ENCODE measurements around the gene GNG7. TPM values are rescaled to one million over a fixed set of nuclear protein-coding genes. Genes with fewer than 3 reads are reported as not detected.

Gene GNG7
- total and polyA plus RNA-seq, 10 of the 15 experiments (the other 5 are each of a cell fraction or from before 2014, with no cell fraction given): 1.9 to 13.6 (median 6.5) TPM

DNA sequence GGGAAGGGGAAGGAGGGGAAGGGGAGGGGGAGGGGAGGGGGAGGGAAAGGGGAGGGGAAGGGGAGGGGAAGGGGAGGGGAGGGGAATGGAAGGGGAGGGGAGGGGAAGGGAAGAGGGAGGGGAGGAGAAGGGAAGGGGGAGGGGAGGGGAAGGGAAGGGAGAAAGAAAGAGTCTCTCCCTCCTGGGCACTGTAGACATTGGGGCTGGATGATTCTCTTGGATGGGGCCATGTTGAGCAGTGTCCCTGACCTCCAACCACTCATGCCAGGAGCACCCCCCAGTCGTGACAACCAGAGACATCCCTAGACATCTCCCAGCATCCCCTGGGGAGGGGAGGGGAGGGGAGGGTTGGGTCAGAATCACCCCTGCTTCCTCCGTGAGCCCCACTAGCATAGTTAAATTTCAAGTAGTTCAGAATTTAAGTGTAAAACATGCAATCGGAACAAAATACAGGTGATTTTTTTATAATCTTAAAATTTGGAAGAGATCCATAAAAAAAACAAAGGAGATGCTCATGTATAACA lies 64.0 kb downstream of the GNG7 start:
- CTCF ChIA-PET: interaction anchor here (2.3 to 9.0 kb wide), 2 partner anchors 10 to 20 kb away, joined by 10 to 318 read pairs; no protein-coding TSS in a partner anchor
- 67% methylated on average over 3 of the region's 3 CpGs for WGBS (ENCODE audit: insufficient coverage, insufficient replicate concordance, low lambda C conversion rate, missing lambda C conversion rate)

More for the DNA sequence above, 64.0 kb downstream of the GNG7 start:
- DNase-seq (ENCODE audit: low read depth, low spot score): no peak
- Histone ChIP-seq H4K20me1 (ENCODE audit: control insufficient read depth, insufficient read depth) (no peaks in the 10 kb centered on the region), H3K4me3 (no peak overlapping the region), H3K4me1 (ENCODE audit: control insufficient read depth, insufficient read depth, low read length) (peaks cover 14% of the 10 kb centered on the region), H3K27ac (ENCODE audit: control insufficient read depth, insufficient read depth) (no peak overlapping the region), H3K9me3 (replicated peaks; ENCODE audit: control insufficient read depth, insufficient read depth, low read length) (no peaks in the 10 kb centered on the region), H3K36me3 (ENCODE audit: control insufficient read depth in 2 of 2, insufficient read depth in 2 of 2, low read length in 1 of 2) (no peaks in the 10 kb centered on the region; a peak in 1 of 4 replicates), H3K79me2 (ENCODE audit: control insufficient read depth, insufficient read depth, low read length) (no peaks in the 10 kb centered on the region; the same call in 1 of the 2 replicates), H3K27me3 (replicated peaks in 1 of 2; ENCODE audit: control insufficient read depth in 2 of 2, insufficient read depth in 2 of 2, low read length in 1 of 2) (no peaks in the 10 kb centered on the region), H3K9ac (ENCODE audit: control insufficient read depth, insufficient read depth, low read length) (no peak overlapping the region), H2AFZ (ENCODE audit: control insufficient read depth, low read depth, low read length) (no peak overlapping the region), H3K4me2 (ENCODE audit: control insufficient read depth, insufficient read depth) (no peak overlapping the region)
- TF ChIP-seq, protein P1, sequence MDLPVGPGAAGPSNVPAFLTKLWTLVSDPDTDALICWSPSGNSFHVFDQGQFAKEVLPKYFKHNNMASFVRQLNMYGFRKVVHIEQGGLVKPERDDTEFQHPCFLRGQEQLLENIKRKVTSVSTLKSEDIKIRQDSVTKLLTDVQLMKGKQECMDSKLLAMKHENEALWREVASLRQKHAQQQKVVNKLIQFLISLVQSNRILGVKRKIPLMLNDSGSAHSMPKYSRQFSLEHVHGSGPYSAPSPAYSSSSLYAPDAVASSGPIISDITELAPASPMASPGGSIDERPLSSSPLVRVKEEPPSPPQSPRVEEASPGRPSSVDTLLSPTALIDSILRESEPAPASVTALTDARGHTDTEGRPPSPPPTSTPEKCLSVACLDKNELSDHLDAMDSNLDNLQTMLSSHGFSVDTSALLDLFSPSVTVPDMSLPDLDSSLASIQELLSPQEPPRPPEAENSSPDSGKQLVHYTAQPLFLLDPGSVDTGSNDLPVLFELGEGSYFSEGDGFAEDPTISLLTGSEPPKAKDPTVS (IDR thresholded peaks at IDR 0.05; ENCODE audit: low read depth, low read length): no peak
- no peak for TF ChIP-seq BCL11A (IDR thresholded peaks at IDR 0.05; ENCODE audit: low read depth, low read length)
- no peak for TF ChIP-seq ZNF207 (IDR thresholded peaks at IDR 0.05; ENCODE audit: borderline replicate concordance)
- no peak for TF ChIP-seq NFYB (IDR thresholded peaks at IDR 0.05; ENCODE audit: insufficient read depth, low read depth, low read length)
- TF ChIP-seq SIN3A (IDR thresholded peaks at IDR 0.05; ENCODE audit: low read depth, low read length): no peak
- TF ChIP-seq, protein P2, sequence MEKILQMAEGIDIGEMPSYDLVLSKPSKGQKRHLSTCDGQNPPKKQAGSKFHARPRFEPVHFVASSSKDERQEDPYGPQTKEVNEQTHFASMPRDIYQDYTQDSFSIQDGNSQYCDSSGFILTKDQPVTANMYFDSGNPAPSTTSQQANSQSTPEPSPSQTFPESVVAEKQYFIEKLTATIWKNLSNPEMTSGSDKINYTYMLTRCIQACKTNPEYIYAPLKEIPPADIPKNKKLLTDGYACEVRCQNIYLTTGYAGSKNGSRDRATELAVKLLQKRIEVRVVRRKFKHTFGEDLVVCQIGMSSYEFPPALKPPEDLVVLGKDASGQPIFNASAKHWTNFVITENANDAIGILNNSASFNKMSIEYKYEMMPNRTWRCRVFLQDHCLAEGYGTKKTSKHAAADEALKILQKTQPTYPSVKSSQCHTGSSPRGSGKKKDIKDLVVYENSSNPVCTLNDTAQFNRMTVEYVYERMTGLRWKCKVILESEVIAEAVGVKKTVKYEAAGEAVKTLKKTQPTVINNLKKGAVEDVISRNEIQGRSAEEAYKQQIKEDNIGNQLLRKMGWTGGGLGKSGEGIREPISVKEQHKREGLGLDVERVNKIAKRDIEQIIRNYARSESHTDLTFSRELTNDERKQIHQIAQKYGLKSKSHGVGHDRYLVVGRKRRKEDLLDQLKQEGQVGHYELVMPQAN (conservative IDR thresholded peaks at IDR 0.05): no peak
- no peak for TF ChIP-seq NR2C2 (IDR thresholded peaks at IDR 0.05; ENCODE audit: borderline replicate concordance, control insufficient read depth, insufficient read length, low read depth)
- TF ChIP-seq HCFC1 (IDR thresholded peaks at IDR 0.05; ENCODE audit: low read length): no peak
- TF ChIP-seq SMAD5 (IDR thresholded peaks at IDR 0.05; ENCODE audit: low read depth): no peak
- TF ChIP-seq, protein P3, sequence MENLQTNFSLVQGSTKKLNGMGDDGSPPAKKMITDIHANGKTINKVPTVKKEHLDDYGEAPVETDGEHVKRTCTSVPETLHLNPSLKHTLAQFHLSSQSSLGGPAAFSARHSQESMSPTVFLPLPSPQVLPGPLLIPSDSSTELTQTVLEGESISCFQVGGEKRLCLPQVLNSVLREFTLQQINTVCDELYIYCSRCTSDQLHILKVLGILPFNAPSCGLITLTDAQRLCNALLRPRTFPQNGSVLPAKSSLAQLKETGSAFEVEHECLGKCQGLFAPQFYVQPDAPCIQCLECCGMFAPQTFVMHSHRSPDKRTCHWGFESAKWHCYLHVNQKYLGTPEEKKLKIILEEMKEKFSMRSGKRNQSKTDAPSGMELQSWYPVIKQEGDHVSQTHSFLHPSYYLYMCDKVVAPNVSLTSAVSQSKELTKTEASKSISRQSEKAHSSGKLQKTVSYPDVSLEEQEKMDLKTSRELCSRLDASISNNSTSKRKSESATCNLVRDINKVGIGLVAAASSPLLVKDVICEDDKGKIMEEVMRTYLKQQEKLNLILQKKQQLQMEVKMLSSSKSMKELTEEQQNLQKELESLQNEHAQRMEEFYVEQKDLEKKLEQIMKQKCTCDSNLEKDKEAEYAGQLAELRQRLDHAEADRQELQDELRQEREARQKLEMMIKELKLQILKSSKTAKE (IDR thresholded peaks at IDR 0.05; ENCODE audit: low read depth, poor library complexity, severe bottlenecking): no peak
- intact Hi-C loops (cut with micrococcal nuclease; ENCODE audit: unreplicated experiment): no loop called here
- FAIRE-seq: no peak
- ChIA-PET POLR2A (no interaction called here), RAD21 (ENCODE audit: unreplicated experiment) (no interaction called here), SMC1A (ENCODE audit: uncharacterized antibody, unreplicated experiment) (interaction anchor here (2.0 kb wide), 1 partner anchor 14 kb away, joined by 6 read pairs; no protein-coding TSS in a partner anchor)
- no TSS peak for BruUV-seq (replicated peaks)
- no peak for ATAC-seq
- in situ Hi-C loops (cut with MboI): no loop called here

All from GM12878 (cell line).